GM18519 (cell line): ENCODE measurements around the gene UBAP2.

Experiments used
- ATAC-seq: cut with Tn5 transposase; IDR thresholded peaks from one replicate; pipeline ENCODE4 v1.9.1; 2021; ENCODE audit warnings: mild to moderate bottlenecking, moderate library complexity; ENCODE audit not compliant: unreplicated experiment, low FRiP score

The UBAP2 gene

DNA sequence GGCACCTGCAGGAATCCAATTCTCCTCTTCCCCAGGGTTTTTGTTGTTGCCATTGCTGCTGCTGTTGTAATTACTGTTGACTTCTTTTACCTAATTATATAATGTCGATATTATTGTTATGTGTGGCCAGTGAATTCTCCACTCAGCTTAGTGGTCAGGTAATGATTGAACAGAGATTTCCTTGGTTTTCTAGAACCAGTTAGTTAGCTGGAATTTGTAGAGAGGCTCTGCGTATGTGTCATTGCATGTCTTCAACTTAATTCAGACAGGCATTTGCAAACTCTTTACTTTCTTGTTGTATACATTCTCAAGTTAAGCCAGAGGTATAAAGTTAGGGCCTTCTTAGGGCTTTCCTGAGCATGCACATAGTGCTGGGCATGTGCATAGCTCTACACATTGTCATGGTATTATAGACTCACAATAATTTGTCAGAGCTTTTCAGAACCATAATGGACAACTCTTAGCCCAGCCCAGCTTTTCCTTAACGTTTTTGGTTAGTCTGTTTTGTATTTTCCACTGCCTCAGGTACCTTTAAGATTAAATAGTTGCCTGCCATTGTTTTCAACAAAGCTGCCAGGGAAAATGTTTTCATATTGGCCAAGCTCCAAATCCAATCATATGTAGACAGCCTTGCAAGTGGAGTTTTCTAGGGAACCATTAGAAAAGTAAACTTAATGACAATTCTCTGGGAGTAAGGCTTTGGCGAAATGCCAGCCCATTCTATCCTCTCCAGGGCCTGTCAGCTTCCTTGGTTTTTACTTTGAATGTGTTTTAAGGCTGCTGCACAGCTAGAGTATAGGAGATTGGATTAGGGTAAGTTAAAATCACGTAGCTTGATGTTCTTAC, 163.6 kb downstream of the UBAP2 start:
- ATAC-seq = no peak

DNA sequence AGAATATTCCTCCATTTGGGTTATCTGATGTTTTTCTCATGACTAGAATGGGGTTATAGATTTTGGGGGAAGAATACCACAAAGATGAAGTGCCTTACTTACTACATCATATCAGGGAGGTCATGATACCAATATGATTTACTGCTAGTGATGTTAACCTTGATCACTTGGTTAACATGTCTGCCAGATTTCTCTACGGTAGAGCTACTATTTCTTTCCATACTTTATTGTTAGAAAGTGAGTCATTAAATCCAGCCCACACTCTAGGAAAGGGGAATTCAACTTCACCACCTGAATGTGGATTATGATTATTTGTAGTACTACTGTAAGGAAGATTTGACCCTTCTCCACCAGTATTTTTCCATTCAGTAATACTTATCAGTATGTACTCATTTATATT, 167.1 kb downstream of the UBAP2 start:
- no peak for ATAC-seq

GRCh38 chr9:33880211-33881089, 168.2 kb downstream of the UBAP2 start:
- ATAC-seq = no peak

DNA sequence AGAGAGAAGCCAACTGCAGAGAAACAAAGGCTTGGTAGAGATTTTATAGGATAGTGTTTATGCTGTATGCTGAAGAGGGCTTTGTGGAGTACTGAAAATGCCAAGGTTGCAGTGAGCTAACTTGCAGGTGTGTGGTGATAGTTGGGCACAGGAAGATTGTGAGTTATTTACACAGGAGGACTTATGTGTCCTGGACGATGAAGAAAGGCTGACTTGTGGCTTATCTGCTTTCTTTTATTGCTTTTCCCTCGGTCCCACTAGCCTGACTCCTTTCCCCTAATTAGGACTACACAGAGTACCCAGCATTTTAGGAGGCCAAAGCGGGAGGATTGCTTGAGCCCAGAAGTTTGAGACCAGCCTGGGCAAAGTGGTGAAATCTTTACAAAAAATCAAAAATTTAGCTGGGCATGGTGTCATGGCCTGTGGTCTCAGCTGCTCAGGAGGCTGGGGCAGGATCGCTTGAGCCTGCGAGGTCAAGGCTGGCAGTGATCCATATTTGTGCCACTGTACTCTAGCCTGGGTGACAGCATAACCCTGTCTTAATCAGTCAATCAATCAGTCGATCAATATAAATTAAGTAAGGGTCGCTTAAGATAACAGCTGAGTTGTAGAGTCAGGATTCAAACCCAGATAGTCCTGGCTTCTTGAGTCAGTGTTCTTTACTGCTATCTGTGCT, 169.9 kb downstream of the UBAP2 start:
- ATAC-seq = no peak

DNA sequence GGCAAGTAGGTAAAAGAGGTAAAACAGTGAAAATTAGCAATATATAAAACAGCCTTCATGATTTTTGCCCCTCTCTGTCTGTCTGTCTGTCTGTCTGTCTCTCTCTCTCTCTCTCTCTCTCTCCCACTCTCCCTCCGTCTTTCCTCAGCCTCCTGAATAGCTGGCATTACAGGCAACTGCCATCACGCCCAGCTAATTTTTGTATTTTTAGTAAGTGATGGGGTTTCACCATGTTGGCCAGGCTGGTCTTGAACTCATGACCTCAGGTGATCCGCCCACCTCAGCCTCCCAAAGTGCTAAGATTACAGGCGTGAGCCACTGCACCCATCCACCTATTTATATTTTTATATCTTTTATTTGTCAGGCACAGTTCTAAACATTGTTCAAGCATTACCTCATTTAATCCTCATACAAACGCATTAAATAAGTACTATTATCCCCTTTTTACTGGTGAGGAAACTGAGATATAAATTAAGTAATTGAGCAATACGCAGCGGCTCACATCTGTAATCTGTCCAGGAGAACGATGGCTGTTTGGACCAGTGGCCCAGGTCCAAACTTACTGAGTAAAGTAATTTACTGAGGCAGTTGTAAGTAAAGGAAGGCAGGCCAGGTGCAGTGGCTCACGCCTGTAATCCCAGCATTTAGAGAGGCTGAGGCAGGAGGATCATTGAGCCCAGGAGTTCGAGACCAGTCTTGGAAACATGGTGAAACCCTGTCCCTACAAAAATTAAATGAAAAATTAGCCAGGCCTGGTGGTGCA, 170.8 kb downstream of the UBAP2 start:
- ATAC-seq = no peak
